Osteoblast (primary cell): ENCODE data around the gene RPGRIP1L. TPM values are rescaled to one million over a fixed set of nuclear protein-coding genes. Genes with fewer than 3 reads are reported as not detected.

Source experiments
- DNase-seq: peaks from one replicate; pipeline ENCODE4 v3.0.0; 2011; ENCODE audit warnings: low spot score, mixed read lengths; ENCODE audit not compliant: insufficient read length; ENCODE audit errors: missing footprints
- H2AFZ ChIP-seq: 2 replicates; pipeline ENCODE4 v1.6.0; 2011; ENCODE audit warnings: mild to moderate bottlenecking, low read length
- H3K27ac ChIP-seq: 2 replicates; pipeline ENCODE4 v1.5.1; 2011; ENCODE audit warnings: mild to moderate bottlenecking, low read depth, low read length, moderate library complexity
- H3K27me3 ChIP-seq: 2 replicates; pipeline ENCODE4 v1.6.0; 2012; ENCODE audit warnings: mild to moderate bottlenecking, control low read depth, inconsistent platforms, low read length, moderate library complexity; ENCODE audit not compliant: insufficient read depth
- H3K36me3 ChIP-seq: 2 replicates; pipeline ENCODE4 v1.5.1; 2011; ENCODE audit warnings: mild to moderate bottlenecking, low read length, control low read depth, moderate library complexity; ENCODE audit not compliant: insufficient read depth
- H3K4me1 ChIP-seq: 2 replicates; pipeline ENCODE4 v1.5.1; 2011; ENCODE audit warnings: mild to moderate bottlenecking, low read length, control low read depth, moderate library complexity; ENCODE audit not compliant: insufficient read depth
- H3K4me2 ChIP-seq: 2 replicates; pipeline ENCODE4 v1.6.0; 2011; ENCODE audit warnings: mild to moderate bottlenecking, low read length; ENCODE audit not compliant: insufficient read depth
- H3K4me3 ChIP-seq: fragments of 200-600 bp; sonication (generic); 3 replicates; pipeline ENCODE4 v1.5.1; 2012; ENCODE audit warnings: mild to moderate bottlenecking, low read length, inconsistent platforms; ENCODE audit not compliant: insufficient read depth
- H3K79me2 ChIP-seq: 2 replicates; pipeline ENCODE4 v1.6.0; 2012; ENCODE audit warnings: mild to moderate bottlenecking, low read length, control low read depth, inconsistent platforms; ENCODE audit not compliant: insufficient read depth
- H3K9me3 ChIP-seq: 2 replicates; pipeline ENCODE4 v1.5.1; 2011; ENCODE audit warnings: low read depth, low read length, control low read depth
- H4K20me1 ChIP-seq: 2 replicates; pipeline ENCODE4 v1.6.0; 2012; ENCODE audit warnings: mild to moderate bottlenecking, low read length, control low read depth; ENCODE audit not compliant: insufficient read depth
- CTCF ChIP-seq: IDR thresholded peaks from 2 replicates; pipeline ENCODE4 v1.5.1; 2011; ENCODE audit warnings: mild to moderate bottlenecking, low read depth, low read length, moderate library complexity; ENCODE audit errors: extremely low read depth
- total RNA-seq: library from RNA; depleted of rRNA; stranded (reverse); fragments of >200 nt; gene quantifications from 2 replicates; pipeline ENCODE4 v1.2.3, GENCODE V29; 2012

The RPGRIP1L gene
- total RNA-seq, 1 donor: 14.1 TPM

GRCh38 chr16:53693320-53693719 is 10.3 kb downstream of the RPGRIP1L start:
- H3K4me1 ChIP-seq: peaks cover 10% of the 10 kb centered on the region
- H3K79me2 ChIP-seq: no peaks in the 10 kb centered on the region
- no peak overlapping the region for H3K27ac ChIP-seq
- TF ChIP-seq CTCF: no peak
- no peaks in the 10 kb centered on the region for H3K9me3 ChIP-seq
- H3K27me3 ChIP-seq: no peaks in the 10 kb centered on the region
- peaks cover 34% of the 10 kb centered on the region for H3K36me3 ChIP-seq
- no peaks in the 10 kb centered on the region for H4K20me1 ChIP-seq
- H3K4me3 ChIP-seq: no peak overlapping the region
- DNase-seq: no peak
- no peak overlapping the region for H3K4me2 ChIP-seq
- no peak overlapping the region for H2AFZ ChIP-seq

GRCh38 chr16:53692146-53692545 is 11.5 kb downstream of the RPGRIP1L start:
- Histone ChIP-seq H3K79me2 (no peaks in the 10 kb centered on the region), H3K9me3 (no peaks in the 10 kb centered on the region)

DNA sequence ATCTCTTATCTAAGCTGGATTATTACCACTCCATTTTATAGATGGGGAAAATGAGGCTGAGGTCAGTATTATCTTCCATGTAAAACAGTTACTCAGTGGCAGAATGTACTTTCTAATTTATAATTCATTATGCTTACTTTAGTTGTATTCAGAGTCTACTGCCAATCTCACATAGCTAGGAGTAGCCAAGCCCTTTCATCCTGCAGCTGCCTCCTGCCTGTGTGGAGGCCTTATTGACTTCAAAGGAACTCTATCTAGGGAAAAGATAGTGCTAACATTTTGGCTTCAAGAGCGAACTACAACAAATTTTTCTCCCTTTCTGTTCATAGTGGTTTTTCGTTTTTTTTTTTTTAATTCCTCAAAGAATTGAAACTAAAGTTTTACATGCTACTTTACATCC is 12.9 kb downstream of the RPGRIP1L start:
- no peak overlapping the region for H2AFZ ChIP-seq
- H3K27ac ChIP-seq: no peak overlapping the region
- H3K36me3 ChIP-seq: peaks cover 42% of the 10 kb centered on the region
- no peaks in the 10 kb centered on the region for H4K20me1 ChIP-seq
- no peak for TF ChIP-seq CTCF
- no peak overlapping the region for H3K4me3 ChIP-seq
- no peak for DNase-seq
- no peaks in the 10 kb centered on the region for H3K27me3 ChIP-seq
- H3K4me2 ChIP-seq: no peak overlapping the region
- H3K4me1 ChIP-seq: peaks cover 10% of the 10 kb centered on the region
- H3K79me2 ChIP-seq: no peaks in the 10 kb centered on the region
- H3K9me3 ChIP-seq: no peaks in the 10 kb centered on the region

More at GRCh38 chr16:53692146-53692545, 11.5 kb downstream of the RPGRIP1L start:
- Histone ChIP-seq H3K4me2 (no peak overlapping the region), H4K20me1 (no peaks in the 10 kb centered on the region), H2AFZ (no peak overlapping the region), H3K27me3 (no peaks in the 10 kb centered on the region), H3K36me3 (peaks cover 35% of the 10 kb centered on the region), H3K4me3 (no peak overlapping the region), H3K27ac (no peak overlapping the region), H3K4me1 (peaks cover 10% of the 10 kb centered on the region)
- DNase-seq: no peak
- TF ChIP-seq CTCF: no peak

DNA sequence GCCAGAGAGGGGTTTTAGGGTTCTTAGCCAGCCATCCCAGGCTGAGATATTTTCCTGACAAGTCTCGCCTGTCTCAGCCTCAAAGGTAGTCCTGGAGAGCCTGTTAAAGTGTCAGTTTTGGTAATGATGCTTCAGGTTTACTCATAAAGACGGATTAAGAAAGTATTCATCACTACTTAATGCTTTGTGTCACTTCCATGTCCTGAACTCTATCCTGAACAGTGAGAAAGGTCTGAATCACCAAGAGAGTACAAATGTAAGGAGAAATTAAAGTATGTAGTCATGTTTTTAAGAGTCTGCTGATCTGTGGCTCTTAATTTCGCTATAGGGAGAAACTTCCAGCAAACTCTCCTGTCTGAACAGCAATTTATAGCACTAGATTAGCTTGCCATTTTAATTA is 14.0 kb downstream of the RPGRIP1L start:
- no peak overlapping the region for H3K4me2 ChIP-seq
- H2AFZ ChIP-seq: no peak overlapping the region
- H3K4me1 ChIP-seq: peaks cover 1% of the 10 kb centered on the region
- peaks cover 49% of the 10 kb centered on the region for H3K36me3 ChIP-seq
- no peak for DNase-seq
- H3K79me2 ChIP-seq: no peaks in the 10 kb centered on the region
- no peak overlapping the region for H3K27ac ChIP-seq
- H4K20me1 ChIP-seq: no peaks in the 10 kb centered on the region
- no peak for TF ChIP-seq CTCF
- H3K4me3 ChIP-seq: no peak overlapping the region
- H3K27me3 ChIP-seq: no peaks in the 10 kb centered on the region
- H3K9me3 ChIP-seq: no peaks in the 10 kb centered on the region
